GM12878 (cell line): Measurements from ENCODE around the gene NAV3. TPM values are rescaled to one million over a fixed set of nuclear protein-coding genes. Genes with fewer than 3 reads are reported as not detected.
A peak's percentile ranks its signal among the peaks of the same experiment; 100 is the strongest.

Source experiments
- BCL3 ChIP-seq: IDR thresholded peaks from 2 replicates; pipeline ENCODE4 v1.6.1; 2011; ENCODE audit warnings: borderline replicate concordance, low read depth, mild to moderate bottlenecking, moderate library complexity, low read length; ENCODE audit not compliant: insufficient read depth, poor library complexity, severe bottlenecking
- FOXM1 ChIP-seq: IDR thresholded peaks from 2 replicates; pipeline ENCODE4 v1.6.1; 2012; ENCODE audit warnings: low read depth, mild to moderate bottlenecking, inconsistent platforms, low read length, moderate library complexity
- IKZF2 ChIP-seq, 2 experiments: fragments of 450-650 bp; IDR thresholded peaks; 2 replicates each; pipeline ENCODE4 v1.6.1; 2017; ENCODE audit warnings: mild to moderate bottlenecking in 2 of 2, moderate library complexity in 2 of 2
- REST ChIP-seq: IDR thresholded peaks from 2 replicates; pipeline ENCODE4 v1.6.1; 2012; ENCODE audit warnings: mild to moderate bottlenecking, low read depth, low read length
- SMC3 ChIP-seq: IDR thresholded peaks from 2 replicates; pipeline ENCODE4 v1.6.1; 2011; ENCODE audit warnings: low read length, improper control_type of control experiment, borderline replicate concordance
- SRF ChIP-seq, 2 experiments: IDR thresholded peaks; 2 replicates each; pipeline ENCODE4 v1.6.1; 2011; ENCODE audit warnings: low read depth in 2 of 2, low read length in 2 of 2, mild to moderate bottlenecking in 1 of 2, moderate library complexity in 1 of 2
- SUPT20H ChIP-seq: IDR thresholded peaks from 2 replicates; pipeline ENCODE4 v1.6.1; 2011; ENCODE audit warnings: low read depth, mild to moderate bottlenecking, low read length, moderate library complexity, borderline replicate concordance; ENCODE audit not compliant: control insufficient read depth
- polyA plus RNA-seq, 11 experiments: library from polyadenylated mRNA; depleted of rRNA in 4 of 11; unstranded in 6 of 11; stranded (reverse) in 5 of 11; fragments of >200 nt; fragmentation: Nextera tagmentation in 4 of 11; fragmentation: Illumina TruSeq in 1 of 11; extraction: Ambion mirVana in 4 of 11; extraction: Trizol in 1 of 11; gene quantifications; 1 replicate in 1 of 11; 2 replicates in 10 of 11; pipeline versions ENCODE4 v1.2.1 to v1.2.3, GENCODE V29; 2011 to 2016; ENCODE audit warnings: inconsistent platforms in 2 of 11, missing spikeins in 2 of 11, low read depth in 1 of 11
- total RNA-seq, 4 experiments: library from RNA; depleted of rRNA in 3 of 4; stranded (reverse); fragments of >200 nt in 3 of 4; fragmentation: Illumina TruSeq in 1 of 4; extraction: Trizol in 1 of 4; gene quantifications; 2 replicates each; pipeline versions ENCODE4 v1.2.1 to v1.2.3, GENCODE V29; 2013 to 2021

The NAV3 gene
- total and polyA plus RNA-seq, 10 of the 15 experiments (the other 5 are each of a cell fraction or from before 2014, with no cell fraction given) = 0.05 to 0.51 (median 0.22) TPM; not detected in 1

DNA sequence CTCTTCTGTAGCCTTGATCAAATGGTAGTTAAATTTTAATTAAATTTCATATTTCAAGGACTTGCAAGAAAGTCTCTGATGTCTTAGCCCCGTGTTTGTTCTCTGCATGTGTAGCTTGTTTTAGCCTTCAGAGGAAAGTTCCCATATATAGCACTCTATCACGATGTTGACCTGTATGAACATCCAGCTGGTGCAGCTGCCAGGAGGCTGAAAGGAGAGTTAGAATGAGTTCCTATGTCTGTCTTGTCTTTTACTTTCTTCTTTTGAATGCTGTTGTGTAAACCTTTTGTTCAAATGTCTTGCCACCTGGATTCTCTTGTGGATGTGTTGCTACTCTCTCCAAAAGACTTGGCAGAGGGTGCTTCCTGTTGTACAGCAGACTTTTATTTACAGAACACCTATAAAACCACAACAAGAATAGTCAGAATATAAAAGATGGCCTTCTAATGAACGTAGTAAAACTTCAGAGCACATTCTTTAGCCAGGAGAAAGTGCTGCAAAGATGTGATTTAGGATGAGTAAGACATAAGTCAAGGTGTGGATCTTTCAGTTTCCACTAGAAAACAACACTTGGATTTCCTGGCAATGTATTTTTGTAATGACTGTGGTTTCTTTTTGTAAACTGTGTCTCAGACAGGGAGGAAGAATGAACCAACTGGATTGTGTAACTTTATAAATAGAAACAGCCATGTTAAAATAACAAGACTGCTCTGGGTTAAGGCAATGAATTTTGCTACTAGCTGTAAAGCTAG lies 17.2 kb downstream of the NAV3 start (continued):
- TF ChIP-seq SRF (IDR thresholded peaks at IDR 0.05; ENCODE audit: low read depth in 2 of 2, low read length in 2 of 2) = 0 out of 4 replicates have a peak, but pooled peaks of 1 of the 2 experiments have one; percentile 50
- peak in 1 of 2 experiments; percentile 31; a peak in 1 of 4 replicates for TF ChIP-seq IKZF2 (IDR thresholded peaks at IDR 0.05)
- no peak for TF ChIP-seq BCL3
- TF ChIP-seq SMC3 = no peak
- no peak for TF ChIP-seq SUPT20H
- no peak for TF ChIP-seq REST
- TF ChIP-seq FOXM1 = no peak
